ENCODE results near the gene SLC29A2. TPM values are rescaled to one million over a fixed set of nuclear protein-coding genes. Genes with fewer than 3 reads are reported as not detected.

Gene SLC29A2
- total and polyA plus RNA-seq, 2 donors from 2014 or later, result 10.4 to 17.5 TPM

GRCh38 chr11:66341502-66342126 is 29.9 kb downstream of the SLC29A2 start:
- H3K9ac ChIP-seq (ENCODE audit: low read length in 3 of 3), result no peak overlapping the region
- no peak overlapping the region for H3K4me3 ChIP-seq (ENCODE audit: low read length in 3 of 3)
- DNase-seq (peak in 1 of 5 donors; percentile 51), FAIRE-seq (no peak)
- H3K9me3 ChIP-seq (ENCODE audit: control insufficient read depth in 2 of 3, insufficient read depth in 1 of 3, low read length in 3 of 3), result no peaks in the 10 kb centered on the region
- H3K27me3 ChIP-seq (ENCODE audit: control insufficient read depth, insufficient read depth, low read length), result no peaks in the 10 kb centered on the region
- intact Hi-C loops (cut with DNase I), result no loop called here
- H3K27ac ChIP-seq (ENCODE audit: low read depth in 2 of 2, low read length in 2 of 2), result no peak overlapping the region
- peaks cover 0 to 22% (median 20%) of the 10 kb centered on the region in 3 donors for H3K36me3 ChIP-seq (ENCODE audit: control insufficient read depth in 2 of 3, insufficient read depth in 3 of 3, low read length in 3 of 3)
- TF ChIP-seq CTCF (IDR thresholded peaks at IDR 0.05; ENCODE audit: borderline replicate concordance, extremely low read depth, insufficient read depth), result no peak
- peaks cover 2 to 24% (median 21%) of the 10 kb centered on the region in 3 donors for H3K4me1 ChIP-seq (ENCODE audit: control insufficient read depth in 2 of 3, insufficient read depth in 2 of 3, low read depth in 1 of 3, low read length in 3 of 3)

- peak in 1 of 5 donors; percentile 60 for DNase-seq
- Histone ChIP-seq H3K9ac (ENCODE audit: low read length in 3 of 3) (no peak overlapping the region), H3K36me3 (ENCODE audit: control insufficient read depth in 2 of 3, insufficient read depth in 3 of 3, low read length in 3 of 3) (peaks cover 0 to 22% (median 20%) of the 10 kb centered on the region in 3 donors), H3K4me1 (ENCODE audit: control insufficient read depth in 2 of 3, insufficient read depth in 2 of 3, low read depth in 1 of 3, low read length in 3 of 3) (peaks cover 2 to 20% (median 13%) of the 10 kb centered on the region in 3 donors), H3K27me3 (ENCODE audit: control insufficient read depth, insufficient read depth, low read length) (no peaks in the 10 kb centered on the region), H3K27ac (ENCODE audit: low read depth in 2 of 2, low read length in 2 of 2) (no peak overlapping the region), H3K9me3 (ENCODE audit: control insufficient read depth in 2 of 3, insufficient read depth in 1 of 3, low read length in 3 of 3) (no peaks in the 10 kb centered on the region), H3K4me3 (ENCODE audit: low read length in 3 of 3) (no peak overlapping the region)
- FAIRE-seq, result no peak
- intact Hi-C loops (cut with DNase I), result no loop called here
- TF ChIP-seq CTCF (IDR thresholded peaks at IDR 0.05; ENCODE audit: borderline replicate concordance, extremely low read depth, insufficient read depth), result no peak
Measured at GRCh38 chr11:66340596-66341501, 30.7 kb downstream of the SLC29A2 start.

GRCh38 chr11:66339686-66340483 is 31.7 kb downstream of the SLC29A2 start:
- no peak overlapping the region for H3K4me3 ChIP-seq (ENCODE audit: low read length in 3 of 3)
- FAIRE-seq, result no peak
- no peaks in the 10 kb centered on the region for H3K27me3 ChIP-seq (ENCODE audit: control insufficient read depth, insufficient read depth, low read length)
- no peak overlapping the region for H3K27ac ChIP-seq (ENCODE audit: low read depth in 2 of 2, low read length in 2 of 2)
- H3K9ac ChIP-seq (ENCODE audit: low read length in 3 of 3), result no peak overlapping the region
- no peaks in the 10 kb centered on the region for H3K9me3 ChIP-seq (ENCODE audit: control insufficient read depth in 2 of 3, insufficient read depth in 1 of 3, low read length in 3 of 3)
- TF ChIP-seq CTCF (IDR thresholded peaks at IDR 0.05; ENCODE audit: borderline replicate concordance, extremely low read depth, insufficient read depth), result no peak
- DNase-seq, result peak in 1 of 5 donors; percentile 48
- intact Hi-C loops (cut with DNase I), result no loop called here
- H3K36me3 ChIP-seq (ENCODE audit: control insufficient read depth in 2 of 3, insufficient read depth in 3 of 3, low read length in 3 of 3), result peaks cover 0 to 22% (median 20%) of the 10 kb centered on the region in 3 donors
- H3K4me1 ChIP-seq (ENCODE audit: control insufficient read depth in 2 of 3, insufficient read depth in 2 of 3, low read depth in 1 of 3, low read length in 3 of 3), result peaks cover 2 to 17% (median 7%) of the 10 kb centered on the region in 3 donors

Data from kidney (tissue), 14 donors.